ENCODE measurements around the gene FMN1.

Gene FMN1

GRCh38 chr15:33119273-33119672 lies 75.2 kb downstream of the FMN1 start:
- DNase-seq, result no peak

GRCh38 chr15:33116198-33116597 lies 78.3 kb downstream of the FMN1 start:
- DNase-seq, result no peak

DNA sequence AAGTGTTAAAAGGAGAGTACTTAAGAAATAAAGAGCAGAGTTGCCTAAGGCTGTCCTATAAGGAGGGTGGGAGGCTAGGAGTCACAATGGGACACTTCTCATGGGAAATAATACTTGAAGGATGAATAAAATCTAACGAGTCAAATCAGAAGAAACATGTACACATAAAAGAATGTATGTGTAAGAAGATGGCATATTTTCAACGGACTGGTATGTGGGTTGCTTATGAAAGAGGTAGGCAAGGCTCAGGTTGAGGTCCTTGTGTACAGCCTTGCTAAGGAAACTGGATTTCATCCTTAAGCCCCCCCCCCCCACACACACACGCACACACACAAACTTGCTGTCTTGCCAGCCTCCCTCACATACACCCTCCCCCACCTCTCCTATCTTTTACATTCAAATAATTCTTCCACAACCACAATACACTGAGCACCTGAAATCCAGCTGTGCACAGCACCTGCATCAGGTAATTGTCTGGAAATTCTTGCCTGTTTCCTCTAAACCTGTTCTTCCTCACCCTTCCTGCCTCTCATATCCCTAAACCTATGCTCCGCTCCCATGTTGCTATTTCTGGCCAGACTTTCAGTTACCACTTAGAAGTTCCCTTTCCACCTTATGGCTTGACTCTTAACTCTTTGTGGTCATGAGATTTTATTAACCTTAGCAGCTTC lies 79.2 kb downstream of the FMN1 start:
- no peak for DNase-seq

DNA sequence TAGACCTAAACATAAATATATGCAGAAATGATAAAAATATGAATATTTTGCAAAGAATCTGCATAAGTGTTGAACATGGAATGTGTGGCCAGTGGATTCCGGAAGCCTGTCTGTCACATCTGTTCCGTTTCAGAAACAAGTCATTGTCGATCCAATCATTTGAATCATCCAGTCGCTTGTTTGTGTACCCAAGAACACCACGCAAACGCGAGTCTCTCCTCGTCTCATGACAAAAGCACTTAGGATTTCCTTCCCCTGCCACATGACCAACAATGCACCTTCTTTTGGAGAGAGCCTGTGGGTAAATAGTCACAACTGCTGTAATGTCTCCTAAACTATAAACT lies 80.2 kb downstream of the FMN1 start:
- no peak for DNase-seq

- no peak for DNase-seq
Measured at GRCh38 chr15:33113666-33114373, 80.7 kb downstream of the FMN1 start.

GRCh38 chr15:33112541-33113105 lies 81.9 kb downstream of the FMN1 start:
- no peak for DNase-seq

DNA sequence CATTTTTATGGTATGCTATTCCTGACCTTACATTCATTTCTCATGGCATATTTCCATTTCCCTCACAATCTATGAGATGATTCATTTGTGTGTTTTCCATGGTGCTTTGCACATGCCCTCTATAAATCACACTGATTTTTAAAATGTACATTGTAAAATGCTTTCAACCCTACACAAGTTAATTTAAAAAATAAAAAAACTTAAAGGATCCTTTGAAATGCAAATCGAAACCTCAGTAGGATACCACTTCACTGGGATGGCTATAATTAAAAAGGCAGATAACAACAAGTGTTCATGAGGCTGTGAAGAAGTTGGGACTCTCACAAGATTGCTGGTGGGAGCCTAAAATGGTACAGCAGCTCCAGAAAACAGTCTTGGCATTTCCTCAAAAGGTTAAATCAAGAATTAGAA lies 83.5 kb downstream of the FMN1 start:
- DNase-seq, result no peak

- no peak for DNase-seq
Measured at GRCh38 chr15:33109345-33109744, 85.2 kb downstream of the FMN1 start.

DNA sequence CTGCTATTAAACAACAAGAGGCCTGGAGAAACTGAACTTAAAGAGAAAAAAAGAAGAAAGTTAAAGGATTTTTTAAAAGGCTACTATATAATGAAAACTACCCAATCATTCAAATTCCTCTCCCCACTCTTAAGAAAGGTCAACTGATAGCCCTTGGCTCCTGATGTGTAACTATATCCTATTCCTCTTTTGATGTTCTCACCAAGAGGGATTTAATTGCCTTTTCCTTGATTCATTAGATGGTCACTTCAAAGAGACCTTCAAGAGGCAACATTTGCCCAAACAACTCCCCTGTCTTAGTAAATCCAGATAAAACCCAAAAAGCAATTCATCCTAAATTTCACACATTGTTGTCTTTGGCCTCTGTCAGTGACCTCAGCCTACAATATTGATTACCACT lies 86.0 kb downstream of the FMN1 start:
- no peak for DNase-seq

DNA sequence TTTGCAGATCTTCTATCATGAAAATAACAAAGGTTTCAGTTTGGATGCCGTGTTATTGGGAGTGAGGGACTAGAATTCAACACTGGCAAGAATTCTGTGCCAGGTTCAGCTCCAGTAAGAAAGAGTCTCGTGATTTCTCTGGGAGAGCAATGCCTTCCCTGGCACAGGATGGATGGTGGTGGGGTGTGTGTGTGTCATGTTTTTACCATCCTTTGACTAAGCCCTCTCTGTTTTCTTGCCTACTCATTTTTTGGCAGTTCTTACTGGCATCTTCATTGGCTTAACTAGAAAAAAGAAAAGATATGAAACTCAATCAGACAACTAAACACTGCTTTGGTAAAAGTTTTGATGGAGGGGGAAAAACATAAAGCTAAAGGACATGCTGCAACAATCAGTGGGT lies 86.6 kb downstream of the FMN1 start:
- no peak for DNase-seq

GRCh38 chr15:33104212-33104611 lies 90.3 kb downstream of the FMN1 start:
- DNase-seq, result no peak

DNA sequence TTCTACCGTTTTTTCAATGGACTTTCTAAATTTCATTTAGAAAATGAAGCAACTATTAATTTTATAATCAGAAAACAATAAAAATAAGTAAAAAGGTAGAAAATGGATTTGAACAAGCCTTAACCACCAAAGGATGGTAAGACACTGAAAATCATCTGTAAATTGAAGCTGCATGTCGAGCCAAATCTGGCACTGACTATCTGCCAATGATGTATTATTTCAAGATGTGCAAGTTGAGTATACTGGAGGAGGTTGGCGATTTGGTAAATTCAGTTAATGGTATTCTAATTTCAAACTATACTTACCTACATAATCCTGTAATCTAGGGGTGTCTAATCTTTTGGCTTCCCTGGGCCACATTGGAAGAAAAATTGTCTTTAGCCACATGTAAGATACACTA lies 93.5 kb downstream of the FMN1 start:
- DNase-seq, result no peak

- DNase-seq, result no peak
Measured at GRCh38 chr15:33100314-33100713, 94.2 kb downstream of the FMN1 start.

DNA sequence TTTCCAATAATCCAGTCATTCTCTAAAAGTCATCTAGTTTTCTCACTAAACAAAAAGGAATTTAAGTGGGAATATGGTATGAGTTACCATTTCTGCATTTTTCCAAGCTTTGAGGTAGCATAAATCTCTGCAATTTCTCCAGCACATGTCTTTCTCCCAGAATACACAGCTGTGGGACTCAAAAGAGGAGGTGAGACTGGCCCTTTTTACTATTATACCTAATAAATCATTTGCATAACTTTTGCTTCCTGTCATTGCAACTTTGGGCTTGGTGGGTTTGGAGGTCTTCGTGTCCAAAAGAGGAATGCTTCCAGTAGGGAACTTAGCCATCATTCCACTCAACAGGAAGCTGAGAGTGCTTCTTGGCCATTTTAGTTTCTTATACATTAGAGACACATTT lies 94.8 kb downstream of the FMN1 start:
- no peak for DNase-seq

DNA sequence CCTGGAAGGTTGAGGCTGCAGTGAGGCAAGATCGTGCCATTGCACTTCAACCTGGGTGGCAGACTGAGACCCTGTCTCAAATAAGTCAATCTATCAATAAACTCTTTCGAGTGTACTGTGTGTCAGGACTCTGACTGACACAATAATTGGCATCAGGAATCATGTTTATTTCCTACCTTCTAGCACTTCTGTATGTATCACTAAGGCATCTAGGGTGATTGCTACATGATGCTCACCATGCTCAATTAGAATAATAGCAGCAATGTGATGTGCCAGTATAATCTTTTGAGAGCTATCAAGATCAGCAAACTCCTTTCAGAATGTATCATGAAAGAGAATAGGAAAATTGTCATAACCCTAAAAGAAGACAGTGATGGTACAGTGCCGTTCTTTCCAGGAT lies 95.3 kb downstream of the FMN1 start:
- no peak for DNase-seq

- DNase-seq, result no peak
Measured at GRCh38 chr15:33098094-33099058, 96.1 kb downstream of the FMN1 start.

GRCh38 chr15:33096134-33096533 lies 98.4 kb downstream of the FMN1 start:
- no peak for DNase-seq

GRCh38 chr15:33095641-33096040 lies 98.9 kb downstream of the FMN1 start:
- no peak for DNase-seq

- no peak for DNase-seq
Measured at GRCh38 chr15:33094336-33094735, 100.2 kb downstream of the FMN1 start.

DNA sequence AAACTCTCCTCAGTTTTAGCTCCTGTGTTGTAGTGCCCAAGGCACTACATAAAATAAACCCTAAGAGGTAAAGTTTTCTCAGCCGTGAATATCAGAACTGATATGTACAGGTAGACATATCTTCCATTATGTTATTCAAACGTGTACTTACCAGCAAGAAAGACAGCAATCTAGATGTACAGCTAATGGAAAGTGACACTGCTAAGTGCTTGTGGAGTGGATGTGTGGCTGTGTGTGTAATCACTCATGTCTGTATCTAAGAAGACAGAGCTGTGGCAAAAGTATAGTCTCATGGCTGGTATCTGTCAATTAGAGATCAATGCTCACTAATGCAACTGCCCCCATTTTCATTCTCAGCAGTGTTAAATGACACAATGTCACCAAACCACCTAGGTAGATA lies 101.3 kb downstream of the FMN1 start:
- DNase-seq, result no peak

- no peak for DNase-seq
Measured at GRCh38 chr15:33091983-33092693, 102.4 kb downstream of the FMN1 start.

DNA sequence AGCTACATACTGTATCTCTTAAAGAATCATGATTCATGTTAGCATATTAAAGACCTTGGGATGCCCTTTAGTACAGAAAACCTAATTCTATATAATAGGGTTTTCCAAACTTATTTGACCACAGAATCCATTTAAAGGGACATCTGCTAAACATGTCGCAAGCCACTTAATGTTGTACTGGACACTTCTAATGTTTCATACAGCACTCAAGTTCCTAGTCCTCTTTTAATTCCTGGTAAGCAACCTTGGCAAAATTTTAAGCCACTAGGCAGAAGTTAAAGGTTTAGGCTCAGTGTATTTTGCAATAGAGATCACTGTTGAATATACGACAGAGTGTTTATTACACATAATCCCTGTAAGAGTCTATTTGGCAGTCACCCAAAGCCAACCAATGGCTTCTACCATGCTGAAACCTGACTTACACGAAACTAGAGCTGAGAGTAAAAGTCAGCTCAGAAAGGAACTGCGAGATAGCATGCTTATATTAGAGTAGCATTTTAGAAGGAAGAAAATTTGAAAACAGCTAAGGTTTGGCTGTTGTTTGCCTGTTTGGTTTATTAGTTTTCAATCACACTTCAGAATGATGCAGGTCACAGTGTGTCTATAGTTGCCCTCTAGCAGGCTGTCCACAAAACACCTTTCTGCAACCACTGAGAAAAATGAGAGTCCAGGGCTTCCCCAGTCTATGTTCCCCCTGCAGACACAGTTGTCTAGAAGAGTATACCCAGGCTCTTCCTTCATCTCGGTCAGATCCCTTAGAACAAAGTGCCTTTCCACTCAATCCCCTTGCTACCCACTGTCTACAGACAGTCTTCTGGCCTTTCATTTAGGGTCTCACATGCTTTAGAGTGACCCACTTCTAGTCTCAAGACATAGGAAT lies 104.4 kb downstream of the FMN1 start:
- no peak for DNase-seq

All from effector CD4-positive, alpha-beta T cell (primary cell).